DMS53 (cell line): Measurements from ENCODE around the gene ZNF451.
A peak's percentile ranks its signal among the peaks of the same experiment; 100 is the strongest.

Experiments used
- DNase-seq: peaks from one replicate; lab custom pipeline; 2025; lab: John Stamatoyannopoulos, UW

The ZNF451 gene

DNA sequence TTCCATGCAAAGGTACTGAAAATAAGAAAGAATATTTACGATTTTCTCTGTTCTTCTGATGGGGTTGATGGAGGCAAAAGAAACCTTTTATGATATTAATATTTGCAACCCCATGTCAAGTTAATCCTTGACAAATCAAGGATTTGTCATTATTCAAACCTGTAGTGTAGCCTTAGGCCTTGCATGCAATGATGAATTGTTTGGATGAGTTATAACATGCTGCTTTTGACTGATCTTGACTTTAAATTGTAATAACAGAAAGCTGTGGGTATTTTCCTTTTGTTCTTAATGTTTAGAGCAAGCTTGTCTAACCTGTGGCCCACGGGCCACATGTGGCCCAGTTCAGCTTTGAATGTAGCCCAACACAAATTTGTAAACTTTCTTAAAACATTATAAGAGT is 69.1 kb downstream of the ZNF451 start:
- DNase-seq, result no peak

- DNase-seq, result no peak
These were observed 72.0 kb downstream of the ZNF451 start for GRCh38 chr6:57162028-57162427.

GRCh38 chr6:57162516-57162915 is 72.5 kb downstream of the ZNF451 start:
- no peak for DNase-seq

DNA sequence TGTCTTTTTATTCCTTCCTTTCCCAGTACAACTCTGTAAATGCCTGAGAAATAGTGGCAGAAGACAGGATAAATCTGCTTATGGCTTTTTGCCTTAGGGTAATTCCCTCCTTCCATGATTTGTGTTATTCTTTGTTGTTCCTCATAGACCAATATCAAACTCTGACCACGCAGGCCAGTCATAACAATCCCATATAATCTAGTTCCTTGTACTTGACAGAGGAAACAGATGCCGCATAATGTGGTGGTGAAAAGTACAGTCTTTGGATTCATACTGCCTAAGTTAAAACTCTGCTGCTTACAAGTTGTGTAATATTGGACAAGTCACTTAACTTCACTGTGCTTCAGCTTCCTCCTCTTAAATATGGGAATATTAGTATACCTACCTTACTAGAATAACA is 74.0 kb downstream of the ZNF451 start:
- DNase-seq, result no peak

- no peak for DNase-seq
These were observed 75.1 kb downstream of the ZNF451 start for GRCh38 chr6:57165080-57165479.

DNA sequence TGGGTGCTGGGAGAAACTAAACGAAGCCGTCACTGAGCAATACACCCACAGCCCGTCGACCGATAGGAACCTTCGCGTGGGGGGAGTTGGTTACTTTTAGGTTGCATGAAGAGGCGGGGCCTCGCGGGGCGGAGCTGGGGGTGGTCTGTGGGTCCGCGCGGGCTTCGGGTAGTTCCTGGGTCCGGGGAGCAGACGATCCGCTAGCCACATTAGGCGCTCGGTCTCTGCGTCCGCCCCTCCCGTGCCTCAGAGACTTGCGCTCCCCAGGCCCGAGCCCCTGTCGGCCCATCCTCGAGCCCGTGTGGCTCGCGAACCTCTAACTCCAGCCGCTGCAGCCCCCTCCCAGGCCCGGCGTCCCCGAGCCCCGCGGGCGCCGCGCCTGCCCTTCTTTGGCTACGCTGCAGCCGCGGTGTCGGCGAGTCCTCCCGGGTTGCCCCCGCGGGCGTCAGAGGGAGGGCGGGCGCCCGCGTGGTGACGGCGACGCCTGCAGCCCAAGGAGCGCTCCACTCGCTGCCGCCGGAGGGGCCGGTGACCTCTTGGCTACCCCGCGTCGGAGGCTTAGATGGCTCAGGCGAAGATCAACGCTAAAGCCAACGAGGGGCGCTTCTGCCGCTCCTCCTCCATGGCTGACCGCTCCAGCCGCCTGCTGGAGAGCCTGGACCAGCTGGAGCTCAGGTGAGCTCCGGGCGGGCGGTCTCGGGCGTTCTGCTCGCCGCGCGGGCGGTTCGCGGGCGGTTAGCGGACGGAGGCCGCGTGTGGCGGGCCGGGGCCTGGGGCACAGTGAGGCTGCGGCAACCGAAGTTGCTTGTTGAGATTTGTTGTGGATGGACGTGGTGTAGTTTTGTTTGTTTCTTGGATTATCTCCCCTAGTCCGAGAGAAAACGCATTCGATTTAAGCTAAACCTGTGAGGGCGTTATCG is 82.4 kb downstream of the ZNF451 start, which contains the start of gene BAG2:
TSS of gene BAG2 (plus strand) at position 191 of the 920 bp plus-strand sequence. CDS start at position 563, 372 bp downstream.
- DNase-seq, result peak; percentile 93

- DNase-seq, result peak; percentile 68
These were observed 83.3 kb downstream of the ZNF451 start for GRCh38 chr6:57173056-57173885.

DNA sequence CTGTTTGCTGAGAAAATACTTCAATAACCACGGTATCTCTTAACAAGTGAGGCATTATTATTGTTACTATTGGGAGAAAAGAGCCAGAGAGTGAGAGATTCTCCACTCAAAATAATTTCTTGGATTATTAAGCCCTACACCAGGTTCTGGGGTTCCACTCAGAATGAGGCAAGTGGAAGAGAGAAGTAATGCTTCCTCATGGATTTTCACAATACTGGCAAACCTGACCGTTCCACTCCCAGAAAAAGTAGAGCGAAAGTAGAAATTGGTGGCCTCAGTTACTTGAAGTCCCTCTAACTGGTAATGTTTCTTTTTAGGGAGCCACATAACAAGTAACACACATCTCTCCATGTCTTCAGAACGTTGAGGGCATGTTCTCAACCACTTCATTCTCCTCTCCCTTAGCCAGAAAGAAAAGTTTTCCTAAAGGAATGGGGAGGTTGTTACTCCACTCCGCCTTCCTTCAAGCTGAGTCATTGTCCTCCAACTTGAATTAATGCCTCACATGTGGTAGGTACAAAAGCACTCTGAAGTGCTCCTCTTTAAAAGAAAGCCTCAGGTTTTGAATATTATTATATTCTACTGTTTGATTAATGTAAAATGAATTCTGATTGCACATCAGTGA is 84.0 kb downstream of the ZNF451 start:
- DNase-seq, result peak; percentile 64

DNA sequence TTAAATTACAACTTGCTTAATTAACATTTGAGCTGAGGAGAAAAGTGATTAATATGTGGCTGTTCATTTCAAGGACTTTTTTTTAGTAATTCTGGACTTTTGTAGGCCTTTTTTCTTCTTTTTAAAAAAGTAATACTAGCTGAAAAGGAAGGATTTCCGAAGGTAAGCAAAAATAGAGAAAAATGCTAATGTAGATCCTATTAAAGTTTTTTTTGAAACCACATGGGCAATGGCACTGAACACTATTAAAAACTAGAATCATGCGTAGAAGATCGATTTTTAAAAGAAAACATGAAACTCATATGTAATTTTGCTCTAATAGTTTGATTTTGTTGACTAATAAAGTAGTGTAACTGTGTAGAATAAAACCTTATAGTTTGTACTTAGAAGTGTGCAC is 84.5 kb downstream of the ZNF451 start:
- DNase-seq, result no peak

- no peak for DNase-seq
These were observed 87.7 kb downstream of the ZNF451 start for GRCh38 chr6:57177545-57178265.

DNA sequence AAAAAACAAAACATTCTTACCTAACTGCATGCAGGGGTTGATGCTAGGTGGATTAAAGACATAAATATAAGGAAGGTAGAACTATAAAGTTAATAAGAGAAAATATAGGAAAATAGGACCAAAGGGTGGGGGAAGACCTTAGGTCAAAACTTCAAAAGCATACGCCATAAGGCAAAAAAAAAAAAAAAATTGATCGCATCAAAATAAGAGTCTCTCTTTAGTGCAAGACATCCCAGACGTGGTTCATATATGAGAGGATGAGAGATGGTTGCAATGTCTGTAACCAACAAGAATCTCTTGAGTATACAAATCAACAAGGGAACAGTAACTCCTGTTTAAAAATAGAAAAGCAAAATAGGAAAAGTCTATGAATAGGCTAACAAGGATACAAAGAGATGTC is 90.6 kb downstream of the ZNF451 start:
- DNase-seq, result no peak

DNA sequence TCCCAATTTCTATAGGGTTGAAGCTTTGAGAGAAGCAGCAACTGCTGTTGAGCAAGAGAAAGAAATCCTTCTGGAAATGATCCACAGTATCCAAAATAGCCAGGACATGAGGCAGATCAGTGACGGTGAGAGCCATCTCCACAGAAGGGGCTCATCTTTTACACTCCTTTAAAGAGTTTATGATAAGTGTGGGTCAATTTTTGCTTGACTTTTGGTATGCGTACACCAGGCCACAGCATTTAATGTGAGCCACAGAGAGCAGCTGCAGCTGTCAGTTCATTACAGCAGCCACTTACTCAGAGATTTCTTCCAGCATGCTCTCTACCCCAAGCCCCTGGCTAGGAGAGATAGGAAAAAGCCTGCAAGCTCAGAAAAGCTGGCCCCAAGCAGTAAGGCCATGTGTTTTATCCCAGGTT is 92.0 kb downstream of the ZNF451 start:
- no peak for DNase-seq

GRCh38 chr6:57183336-57183735 is 93.3 kb downstream of the ZNF451 start:
- no peak for DNase-seq

DNA sequence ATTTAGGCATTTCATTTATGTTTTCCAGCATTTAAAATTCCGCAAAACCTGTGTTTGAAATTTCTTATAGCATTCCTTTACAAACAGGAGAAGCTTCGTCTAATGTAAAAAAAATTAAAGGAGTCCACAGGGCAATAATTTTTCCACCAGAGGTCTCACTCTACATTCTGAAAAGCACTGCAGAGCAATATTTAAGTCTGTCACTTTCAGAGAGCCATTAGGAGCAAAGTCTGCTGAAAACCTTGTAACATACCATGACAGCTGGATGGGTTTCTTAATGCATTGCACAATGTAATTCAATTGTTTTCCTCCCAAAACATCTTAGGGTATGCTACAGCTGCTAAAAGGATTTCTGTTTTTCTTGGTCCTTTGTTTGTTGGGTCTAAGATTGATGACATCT is 100.2 kb downstream of the ZNF451 start:
- DNase-seq, result peak; percentile 51

DNA sequence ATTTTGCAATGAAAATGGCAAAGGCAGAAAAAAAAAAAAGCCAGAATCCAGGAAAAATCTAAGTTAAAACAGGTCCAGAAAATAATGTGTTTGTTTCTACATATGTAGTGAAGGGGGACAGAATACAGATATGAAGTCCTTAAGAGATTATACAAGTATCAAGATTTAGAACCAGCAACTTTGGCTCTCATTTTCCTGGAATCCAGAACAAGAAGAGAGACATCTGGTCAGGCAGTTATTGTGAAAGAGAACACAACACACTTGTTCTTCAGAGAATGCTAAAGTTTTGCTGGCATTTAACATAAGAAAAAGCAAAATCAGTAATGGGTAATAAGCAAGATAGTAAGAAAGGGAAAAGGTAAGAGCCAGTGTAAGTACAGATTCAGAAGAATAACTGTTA is 103.2 kb downstream of the ZNF451 start:
- DNase-seq, result no peak

- no peak for DNase-seq
These were observed 105.5 kb downstream of the ZNF451 start for GRCh38 chr6:57195457-57195856.

DNA sequence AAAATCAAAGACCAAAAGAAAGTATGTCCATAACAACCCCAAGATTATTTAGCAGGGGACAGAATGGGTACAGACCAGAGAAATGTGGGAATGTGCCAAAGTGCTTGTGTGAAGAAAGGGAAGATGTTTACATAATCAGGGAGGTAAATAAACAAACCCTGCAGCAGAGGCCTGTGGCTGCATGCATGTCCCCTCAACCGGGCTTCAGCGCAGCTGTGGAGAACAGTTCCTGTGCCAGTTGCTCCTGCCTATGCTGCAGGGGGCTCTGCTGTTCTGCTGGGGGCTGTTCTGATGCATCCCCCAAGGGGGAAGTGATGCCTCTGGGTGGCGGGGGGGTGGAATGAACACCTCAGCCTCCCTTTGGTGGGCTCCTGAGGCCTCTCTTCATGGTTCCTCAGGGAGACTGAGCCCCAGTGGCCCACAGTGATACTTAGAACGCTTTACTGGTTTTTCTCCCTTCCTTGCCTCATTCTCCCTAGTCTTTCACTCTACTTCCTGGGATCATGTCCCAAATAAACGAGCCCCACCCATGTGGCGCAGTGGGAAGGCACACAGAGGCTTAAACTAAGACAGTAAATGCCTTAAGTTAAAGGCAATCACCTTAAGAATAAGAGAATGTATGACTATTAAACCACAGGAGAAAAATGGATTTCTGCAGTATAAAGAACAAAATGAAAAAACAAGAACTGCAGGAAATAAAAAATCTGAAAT is 109.1 kb downstream of the ZNF451 start:
- DNase-seq, result peak; percentile 67

DNA sequence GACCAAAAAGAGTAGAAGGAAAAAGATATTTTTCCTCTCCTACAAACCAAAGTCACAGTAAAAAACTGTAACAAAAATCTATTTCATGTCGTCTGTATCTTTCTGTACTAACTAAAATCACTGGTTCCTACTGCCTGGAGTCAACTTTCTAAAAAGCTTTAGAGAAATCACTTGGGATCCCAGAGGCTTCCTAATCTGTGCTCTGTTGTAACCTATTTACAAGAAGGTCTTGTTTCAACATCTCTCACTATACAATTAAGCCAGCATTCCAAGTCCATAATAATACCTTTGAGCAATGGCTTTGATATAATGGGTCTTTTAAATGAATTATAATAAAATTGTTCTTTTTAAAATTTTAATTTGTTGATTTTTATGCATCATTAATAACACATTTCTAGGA is 111.7 kb downstream of the ZNF451 start:
- DNase-seq, result no peak

GRCh38 chr6:57205550-57206328 is 115.8 kb downstream of the ZNF451 start:
- DNase-seq, result no peak

- DNase-seq, result no peak
These were observed 117.2 kb downstream of the ZNF451 start for GRCh38 chr6:57207141-57207540.
